Measurements from ENCODE around the gene ZNF584.

ZNF584 gene

DNA sequence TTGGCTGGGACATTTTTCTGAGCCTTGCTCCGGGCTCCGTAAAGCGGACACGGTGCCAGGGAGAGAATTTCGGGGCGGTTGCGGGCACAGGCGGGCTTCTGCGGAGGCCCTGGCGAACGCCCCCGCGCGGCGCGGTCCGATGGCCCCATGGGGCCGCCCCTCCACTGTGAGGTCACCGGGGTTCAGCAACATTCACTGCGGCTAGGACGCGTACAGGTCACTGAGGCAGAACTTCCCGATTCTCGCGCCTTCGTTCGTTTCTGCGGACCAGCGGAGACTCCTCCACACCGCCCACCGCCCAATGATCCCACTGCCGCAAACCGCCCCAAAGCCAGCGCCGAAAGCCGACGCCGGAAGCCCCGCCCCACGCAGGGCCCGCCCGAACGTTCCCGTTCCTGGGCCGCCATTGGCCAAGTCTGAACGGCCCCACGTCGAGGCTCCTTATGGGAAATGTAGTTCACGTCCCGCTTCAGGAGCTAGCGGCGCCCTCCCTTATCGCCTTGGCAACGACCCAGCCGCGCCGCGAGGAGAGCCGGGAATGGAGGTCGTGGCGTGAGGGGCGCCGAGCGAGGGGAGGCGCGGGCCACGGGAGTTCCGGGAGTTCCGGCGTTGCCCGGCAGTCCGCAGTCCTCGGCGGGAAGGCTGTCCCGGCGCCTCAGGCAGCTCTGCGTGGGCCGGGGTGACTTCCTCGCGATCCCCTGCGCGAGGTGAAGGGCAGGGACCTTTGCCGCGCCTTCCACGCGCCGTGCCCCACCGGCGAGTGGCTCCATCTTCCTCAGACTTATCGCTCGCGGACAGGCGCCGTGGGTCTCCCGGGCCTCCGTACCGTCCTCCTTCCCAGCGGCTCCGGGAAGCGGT, at the start of gene ZNF584:
Gene ZNF584, plus strand, starts transcription at position 498 of the 858 bp plus-strand sequence. CDS start 499 bp downstream, outside the sequence.
- Histone ChIP-seq H3K27me3 (ENCODE audit: insufficient read depth, poor library complexity, severe bottlenecking) (no peaks in the 10 kb centered on the region), H3K36me3 (ENCODE audit: low read depth) (peaks cover 7% of the 10 kb centered on the region), H3K4me1 (ENCODE audit: insufficient read depth, poor library complexity, severe bottlenecking) (no peaks in the 10 kb centered on the region), H3K27ac (ENCODE audit: poor library complexity, severe bottlenecking) (peak within 1 kb of the TSS; percentile 57), H3K9me3 (ENCODE audit: severe bottlenecking) (no peaks in the 10 kb centered on the region), H3K4me3 (ENCODE audit: severe bottlenecking) (peak within 1 kb of the TSS; percentile 86)
- TF ChIP-seq, protein P1, sequence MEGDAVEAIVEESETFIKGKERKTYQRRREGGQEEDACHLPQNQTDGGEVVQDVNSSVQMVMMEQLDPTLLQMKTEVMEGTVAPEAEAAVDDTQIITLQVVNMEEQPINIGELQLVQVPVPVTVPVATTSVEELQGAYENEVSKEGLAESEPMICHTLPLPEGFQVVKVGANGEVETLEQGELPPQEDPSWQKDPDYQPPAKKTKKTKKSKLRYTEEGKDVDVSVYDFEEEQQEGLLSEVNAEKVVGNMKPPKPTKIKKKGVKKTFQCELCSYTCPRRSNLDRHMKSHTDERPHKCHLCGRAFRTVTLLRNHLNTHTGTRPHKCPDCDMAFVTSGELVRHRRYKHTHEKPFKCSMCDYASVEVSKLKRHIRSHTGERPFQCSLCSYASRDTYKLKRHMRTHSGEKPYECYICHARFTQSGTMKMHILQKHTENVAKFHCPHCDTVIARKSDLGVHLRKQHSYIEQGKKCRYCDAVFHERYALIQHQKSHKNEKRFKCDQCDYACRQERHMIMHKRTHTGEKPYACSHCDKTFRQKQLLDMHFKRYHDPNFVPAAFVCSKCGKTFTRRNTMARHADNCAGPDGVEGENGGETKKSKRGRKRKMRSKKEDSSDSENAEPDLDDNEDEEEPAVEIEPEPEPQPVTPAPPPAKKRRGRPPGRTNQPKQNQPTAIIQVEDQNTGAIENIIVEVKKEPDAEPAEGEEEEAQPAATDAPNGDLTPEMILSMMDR (IDR thresholded peaks at IDR 0.05; ENCODE audit: poor library complexity, severe bottlenecking), result peak; percentile 7
- peak; percentile 91 for ATAC-seq (ENCODE audit: low read depth)
- DNase-seq (ENCODE audit: low spot score), result peak; percentile 95

DNA sequence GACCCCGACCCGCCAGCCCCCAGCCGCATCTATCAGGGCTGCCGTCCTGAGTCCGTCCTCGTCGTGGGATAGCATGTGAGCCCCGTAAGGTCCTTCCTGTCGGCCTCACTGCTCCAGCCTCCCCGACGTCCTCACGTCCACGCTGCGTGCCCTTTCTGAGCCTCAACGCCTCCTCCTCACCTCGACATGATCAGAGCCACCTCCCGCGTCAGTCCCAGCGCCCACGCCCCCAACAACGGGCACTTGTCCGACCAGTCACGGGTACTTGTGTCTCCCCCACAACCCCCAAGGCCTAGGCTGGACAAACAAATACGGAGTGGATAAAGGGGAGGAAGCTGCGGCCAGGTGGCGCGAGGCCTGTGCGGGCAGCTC, 46.6 kb upstream of the ZNF584 start:
- H3K4me3 ChIP-seq (ENCODE audit: severe bottlenecking), result peak overlapping the region; percentile 47
- no peaks in the 10 kb centered on the region for H3K36me3 ChIP-seq (ENCODE audit: low read depth)
- peak overlapping the region; percentile 74 for H3K27ac ChIP-seq (ENCODE audit: poor library complexity, severe bottlenecking)
- TF ChIP-seq, protein P1 (IDR thresholded peaks at IDR 0.05; ENCODE audit: poor library complexity, severe bottlenecking), result no peak
- H3K9me3 ChIP-seq (ENCODE audit: severe bottlenecking), result no peaks in the 10 kb centered on the region
- no peaks in the 10 kb centered on the region for H3K4me1 ChIP-seq (ENCODE audit: insufficient read depth, poor library complexity, severe bottlenecking)
- DNase-seq (ENCODE audit: low spot score) (no peak), ATAC-seq (ENCODE audit: low read depth) (peak; percentile 5)
- no peaks in the 10 kb centered on the region for H3K27me3 ChIP-seq (ENCODE audit: insufficient read depth, poor library complexity, severe bottlenecking)

DNA sequence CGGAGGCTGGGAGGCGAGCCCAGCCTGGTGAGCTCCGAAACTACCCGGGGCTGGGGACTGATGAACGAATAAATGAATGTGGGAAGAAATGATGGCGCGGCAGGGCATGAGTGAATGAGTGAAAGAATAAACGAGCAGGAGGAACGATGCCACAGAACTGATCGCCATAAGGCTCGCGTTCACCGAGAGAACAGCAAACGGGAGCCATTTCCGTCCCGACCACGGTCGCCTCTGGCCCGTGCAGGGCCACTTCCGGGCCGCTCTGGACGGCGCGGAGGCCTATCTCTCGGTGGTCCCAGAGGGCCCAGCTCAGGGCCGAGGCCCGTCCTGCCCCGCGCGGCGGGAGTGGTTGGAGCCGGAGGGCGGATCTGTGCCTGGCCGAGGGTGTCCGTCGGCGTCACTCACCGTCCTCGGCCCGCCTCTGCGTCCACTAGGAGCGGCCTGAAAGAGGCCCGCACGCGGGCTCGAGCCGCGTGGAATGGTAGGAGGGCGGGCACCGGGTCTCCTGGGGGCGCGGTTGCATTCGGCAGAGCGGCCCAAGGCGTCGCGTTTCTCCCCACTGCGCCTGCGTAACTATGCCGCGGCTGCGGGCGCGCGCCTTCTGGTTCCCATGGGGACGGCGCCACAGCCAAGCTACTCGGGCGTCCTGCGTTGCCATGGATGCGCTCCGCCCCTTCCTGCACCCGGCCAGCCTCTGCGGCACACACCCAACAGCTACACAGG, 46.0 kb upstream of the ZNF584 start, which contains the start of gene ZNF497:
Gene ZNF497, minus strand, starts transcription at position 480 of the 723 bp plus-strand sequence. CDS start 5,116 bp downstream, outside the sequence.
- peak within 1 kb of the TSS; percentile 47 for H3K4me3 ChIP-seq (ENCODE audit: severe bottlenecking)
- TF ChIP-seq, protein P1 (IDR thresholded peaks at IDR 0.05; ENCODE audit: poor library complexity, severe bottlenecking), result no peak
- peak; percentile 92 for DNase-seq (ENCODE audit: low spot score)
- peak within 1 kb of the TSS; percentile 74 for H3K27ac ChIP-seq (ENCODE audit: poor library complexity, severe bottlenecking)
- ATAC-seq (ENCODE audit: low read depth), result peak; percentile 91
- H3K9me3 ChIP-seq (ENCODE audit: severe bottlenecking), result no peaks in the 10 kb centered on the region
- no peaks in the 10 kb centered on the region for H3K27me3 ChIP-seq (ENCODE audit: insufficient read depth, poor library complexity, severe bottlenecking)
- H3K4me1 ChIP-seq (ENCODE audit: insufficient read depth, poor library complexity, severe bottlenecking), result no peaks in the 10 kb centered on the region
- H3K36me3 ChIP-seq (ENCODE audit: low read depth), result no peaks in the 10 kb centered on the region

DNA sequence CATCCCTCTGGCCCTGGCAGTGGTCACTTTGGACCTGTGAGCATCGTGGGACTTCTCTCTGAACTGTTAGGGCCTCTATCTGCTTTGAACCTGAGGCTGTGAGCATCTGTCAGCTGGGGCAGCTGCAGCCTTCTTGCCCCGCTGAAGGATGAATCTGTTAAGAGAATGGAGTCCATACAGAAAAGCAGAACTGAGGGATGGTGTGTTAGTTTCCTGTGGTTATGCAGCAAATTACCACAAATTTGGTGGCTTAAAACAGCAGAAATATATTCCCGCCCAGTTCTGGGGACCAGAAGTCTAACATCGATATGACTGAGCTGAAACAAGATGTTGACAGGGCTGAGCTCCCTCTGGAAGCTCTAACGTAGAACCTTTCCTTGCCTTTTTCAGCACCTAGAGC, 44.3 kb upstream of the ZNF584 start:
- no peaks in the 10 kb centered on the region for H3K27me3 ChIP-seq (ENCODE audit: insufficient read depth, poor library complexity, severe bottlenecking)
- DNase-seq (ENCODE audit: low spot score), result no peak
- ATAC-seq (ENCODE audit: low read depth), result no peak
- no peaks in the 10 kb centered on the region for H3K4me1 ChIP-seq (ENCODE audit: insufficient read depth, poor library complexity, severe bottlenecking)
- no peak overlapping the region for H3K4me3 ChIP-seq (ENCODE audit: severe bottlenecking)
- no peaks in the 10 kb centered on the region for H3K9me3 ChIP-seq (ENCODE audit: severe bottlenecking)
- no peak overlapping the region for H3K27ac ChIP-seq (ENCODE audit: poor library complexity, severe bottlenecking)
- TF ChIP-seq, protein P1 (IDR thresholded peaks at IDR 0.05; ENCODE audit: poor library complexity, severe bottlenecking), result no peak
- H3K36me3 ChIP-seq (ENCODE audit: low read depth), result no peaks in the 10 kb centered on the region
